DOHH2 (cell line): ENCODE data around the gene PTPA.

Source experiments
- H3F3A ChIP-seq: fragments of 200-600 bp; sonication (generic), shearing (Covaris generic); 2 replicates; pipeline ENCODE4 v1.6.0; 2016; ENCODE audit warnings: antibody characterized with exemption, mild to moderate bottlenecking; ENCODE audit not compliant: control insufficient read depth, insufficient read depth
- H3K27ac ChIP-seq: fragments of 200-600 bp; sonication (generic); 2 replicates; pipeline ENCODE4 v1.5.1; 2014; ENCODE audit warnings: low read depth, mild to moderate bottlenecking, low read length, moderate library complexity
- H3K27me3 ChIP-seq: fragments of 200-600 bp; sonication (generic); 2 replicates; pipeline ENCODE4 v1.6.1; 2014; ENCODE audit warnings: mild to moderate bottlenecking, low read length, mixed read lengths; ENCODE audit not compliant: control insufficient read depth
- H3K36me3 ChIP-seq: fragments of 200-600 bp; sonication (generic); 2 replicates; pipeline ENCODE4 v1.6.1; 2014; ENCODE audit warnings: mild to moderate bottlenecking, low read length, moderate library complexity, mixed read lengths; ENCODE audit not compliant: control insufficient read depth
- H3K4me1 ChIP-seq: fragments of 200-600 bp; sonication (generic); 2 replicates; pipeline ENCODE4 v1.6.1; 2014; ENCODE audit warnings: mild to moderate bottlenecking, low read length, mixed read lengths; ENCODE audit not compliant: control insufficient read depth
- H3K4me2 ChIP-seq: fragments of 200-600 bp; sonication (generic); 2 replicates; pipeline ENCODE4 v1.6.0; 2014; ENCODE audit warnings: mild to moderate bottlenecking, low read length, moderate library complexity
- H3K4me3 ChIP-seq: fragments of 200-600 bp; sonication (generic); 2 replicates; pipeline ENCODE4 v1.5.1; 2014; ENCODE audit warnings: mild to moderate bottlenecking, low read length, mixed read lengths
- H3K79me2 ChIP-seq: fragments of 200-600 bp; sonication (generic); 2 replicates; pipeline ENCODE4 v1.6.1; 2014; ENCODE audit warnings: mild to moderate bottlenecking, low read length, mixed read lengths; ENCODE audit not compliant: control insufficient read depth
- H3K9me2 ChIP-seq: fragments of 200-600 bp; sonication (generic); replicated peaks from 2 replicates; pipeline ENCODE4 v1.6.1; 2014; ENCODE audit warnings: mild to moderate bottlenecking, low read length, mixed read lengths; ENCODE audit not compliant: control insufficient read depth
- H3K9me3 ChIP-seq: fragments of 200-600 bp; sonication (generic); 2 replicates; pipeline ENCODE4 v1.6.1; 2014; ENCODE audit warnings: antibody characterized with exemption, low read length, mixed read lengths; ENCODE audit not compliant: control insufficient read depth, insufficient read depth
- H4K20me1 ChIP-seq: fragments of 200-600 bp; sonication (generic); 2 replicates; pipeline ENCODE4 v1.6.0; 2014; ENCODE audit warnings: low read depth, mild to moderate bottlenecking, antibody characterized with exemption, low read length, moderate library complexity; ENCODE audit not compliant: control insufficient read depth, insufficient read depth
- EZH2phosphoT487 ChIP-seq: fragments of 200-600 bp; sonication (generic); IDR thresholded peaks from 2 replicates; pipeline ENCODE4 v1.6.1; 2017; ENCODE audit warnings: borderline replicate concordance, mild to moderate bottlenecking, antibody characterized with exemption, low read length, moderate library complexity, mixed read lengths
- TF ChIP-seq, protein P1 (sequence below): fragments of 200-600 bp; sonication (generic); IDR thresholded peaks from one replicate; pipeline ENCODE4 v1.5.1; 2014; ENCODE audit warnings: antibody characterized with exemption, mild to moderate bottlenecking, low read depth, low read length; ENCODE audit not compliant: poor library complexity, severe bottlenecking

Gene PTPA

DNA sequence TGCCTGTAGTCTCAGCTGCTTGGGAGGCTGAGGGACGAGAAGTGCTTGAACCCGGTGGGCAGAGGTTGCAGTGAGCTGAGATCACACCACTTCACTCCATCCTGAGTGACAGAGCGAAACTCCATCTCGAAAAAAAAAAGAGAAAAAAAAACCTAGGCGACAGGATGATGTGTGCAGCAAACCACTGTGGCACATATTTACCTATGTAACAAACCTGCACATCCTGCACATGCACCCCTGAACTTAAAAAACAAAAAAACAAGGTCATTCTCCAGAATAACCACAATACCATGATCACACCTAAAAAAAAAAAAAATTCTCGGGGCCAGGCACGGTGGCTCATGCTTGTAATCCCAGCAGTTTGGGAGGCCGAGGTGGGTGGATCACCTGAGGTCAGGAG lies 37.8 kb upstream of the PTPA start:
- no peak overlapping the region for H3K27ac ChIP-seq
- H3K9me2 ChIP-seq = no peaks in the 10 kb centered on the region
- H3F3A ChIP-seq = 0 out of 2 replicates have a peak, but pooled peaks cover 3% of the 10 kb centered on the region
- no peak overlapping the region for H3K4me3 ChIP-seq
- H3K27me3 ChIP-seq = no peaks in the 10 kb centered on the region
- no peaks in the 10 kb centered on the region for H4K20me1 ChIP-seq
- TF ChIP-seq, protein P1, sequence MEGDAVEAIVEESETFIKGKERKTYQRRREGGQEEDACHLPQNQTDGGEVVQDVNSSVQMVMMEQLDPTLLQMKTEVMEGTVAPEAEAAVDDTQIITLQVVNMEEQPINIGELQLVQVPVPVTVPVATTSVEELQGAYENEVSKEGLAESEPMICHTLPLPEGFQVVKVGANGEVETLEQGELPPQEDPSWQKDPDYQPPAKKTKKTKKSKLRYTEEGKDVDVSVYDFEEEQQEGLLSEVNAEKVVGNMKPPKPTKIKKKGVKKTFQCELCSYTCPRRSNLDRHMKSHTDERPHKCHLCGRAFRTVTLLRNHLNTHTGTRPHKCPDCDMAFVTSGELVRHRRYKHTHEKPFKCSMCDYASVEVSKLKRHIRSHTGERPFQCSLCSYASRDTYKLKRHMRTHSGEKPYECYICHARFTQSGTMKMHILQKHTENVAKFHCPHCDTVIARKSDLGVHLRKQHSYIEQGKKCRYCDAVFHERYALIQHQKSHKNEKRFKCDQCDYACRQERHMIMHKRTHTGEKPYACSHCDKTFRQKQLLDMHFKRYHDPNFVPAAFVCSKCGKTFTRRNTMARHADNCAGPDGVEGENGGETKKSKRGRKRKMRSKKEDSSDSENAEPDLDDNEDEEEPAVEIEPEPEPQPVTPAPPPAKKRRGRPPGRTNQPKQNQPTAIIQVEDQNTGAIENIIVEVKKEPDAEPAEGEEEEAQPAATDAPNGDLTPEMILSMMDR = no peak
- no peak for TF ChIP-seq EZH2phosphoT487
- no peaks in the 10 kb centered on the region; the same call in 1 of the 2 replicates for H3K4me1 ChIP-seq
- peaks cover 1% of the 10 kb centered on the region; the same call in 1 of the 2 replicates for H3K36me3 ChIP-seq
- H3K79me2 ChIP-seq = no peaks in the 10 kb centered on the region
- no peak overlapping the region for H3K4me2 ChIP-seq
- no peaks in the 10 kb centered on the region for H3K9me3 ChIP-seq

DNA sequence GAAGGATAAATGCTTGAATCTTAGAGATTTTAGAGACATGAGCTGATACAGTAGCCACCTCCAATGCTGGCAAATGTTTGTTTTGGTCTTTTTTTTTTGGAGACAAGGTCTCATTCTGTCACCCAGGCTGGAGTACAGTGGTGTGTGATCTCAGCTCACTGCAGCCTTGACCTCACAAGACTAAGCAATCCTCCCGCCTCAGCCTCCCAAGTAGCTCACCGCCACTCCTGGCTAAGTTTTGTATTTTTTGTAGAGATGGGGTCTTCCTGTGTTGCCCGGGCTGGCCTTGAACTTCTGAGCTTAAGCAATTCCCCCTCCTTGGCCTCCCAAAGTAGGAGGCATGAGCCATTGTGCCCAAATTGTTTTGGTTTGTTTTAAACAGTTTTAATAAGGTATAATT lies 37.1 kb upstream of the PTPA start:
- no peak for TF ChIP-seq EZH2phosphoT487
- TF ChIP-seq, protein P1 = no peak
- Histone ChIP-seq H3K9me3 (no peaks in the 10 kb centered on the region), H4K20me1 (no peaks in the 10 kb centered on the region), H3F3A (0 out of 2 replicates have a peak, but pooled peaks cover 3% of the 10 kb centered on the region), H3K9me2 (no peaks in the 10 kb centered on the region), H3K27me3 (no peaks in the 10 kb centered on the region), H3K36me3 (no peaks in the 10 kb centered on the region; the same call in 1 of the 2 replicates), H3K79me2 (no peaks in the 10 kb centered on the region), H3K4me1 (no peaks in the 10 kb centered on the region; the same call in 1 of the 2 replicates), H3K27ac (no peak overlapping the region), H3K4me3 (no peak overlapping the region), H3K4me2 (no peak overlapping the region)

DNA sequence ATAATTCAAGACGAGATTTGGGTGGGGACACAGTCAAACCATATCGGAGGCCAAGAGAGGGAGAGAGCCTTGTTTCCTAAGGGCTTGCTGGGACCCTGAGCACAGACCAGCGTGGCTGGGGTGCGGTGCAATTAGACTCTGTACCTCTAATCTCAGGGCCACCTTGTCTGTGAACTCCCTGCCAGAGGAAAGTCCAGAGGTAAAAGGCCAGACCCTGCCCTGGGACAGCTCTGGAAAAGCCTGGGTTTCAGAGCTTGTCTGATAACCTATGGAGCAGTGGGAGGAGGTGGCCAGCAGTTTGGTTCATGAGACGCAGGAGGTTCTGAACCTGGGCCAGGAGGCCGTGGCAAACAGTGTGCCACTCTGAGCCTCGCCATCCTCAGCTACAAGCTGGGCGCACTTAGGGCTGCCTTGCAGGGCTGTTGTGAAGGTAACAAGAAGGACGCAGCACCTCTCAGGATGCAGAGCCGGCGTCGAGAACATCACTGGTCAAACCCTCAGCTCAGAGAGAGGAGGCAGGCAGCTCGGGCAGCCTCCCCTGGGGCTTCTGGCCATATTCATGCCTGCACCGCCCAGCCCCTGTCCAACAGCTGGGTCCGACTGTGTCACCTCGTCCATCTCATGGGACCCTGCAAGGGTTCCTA lies 35.1 kb upstream of the PTPA start:
- no peaks in the 10 kb centered on the region for H4K20me1 ChIP-seq
- no peak overlapping the region for H3K4me3 ChIP-seq
- no peak overlapping the region for H3K27ac ChIP-seq
- no peaks in the 10 kb centered on the region for H3K9me3 ChIP-seq
- H3K36me3 ChIP-seq = no peaks in the 10 kb centered on the region
- peaks cover 2% of the 10 kb centered on the region; the same call in 1 of the 2 replicates for H3K79me2 ChIP-seq
- H3K9me2 ChIP-seq = no peaks in the 10 kb centered on the region
- TF ChIP-seq, protein P1 = no peak
- TF ChIP-seq EZH2phosphoT487 = no peak
- H3F3A ChIP-seq = 0 out of 2 replicates have a peak, but pooled peaks cover 3% of the 10 kb centered on the region
- no peaks in the 10 kb centered on the region for H3K27me3 ChIP-seq
- no peak overlapping the region for H3K4me2 ChIP-seq
- H3K4me1 ChIP-seq = peaks cover 7% of the 10 kb centered on the region
